Adrenal gland (tissue), 12 donors: Measurements from ENCODE around the gene ERN1. TPM values are rescaled to one million over a fixed set of nuclear protein-coding genes. Genes with fewer than 3 reads are reported as not detected.
A peak's percentile ranks its signal among the peaks of the same experiment; 100 is the strongest.
"Not testable (repeated sequence)": the region's sequence is repeated elsewhere in the genome, so short reads cannot be mapped to it uniquely, and the experiment has no call there.

Experiments
- DNase-seq, 7 donors: peaks; one replicate each; pipeline ENCODE4 v3.0.0-alpha.2; 2019 to 2020
- H3K27ac ChIP-seq, 5 donors: fragments of 200-600 bp; sonication (generic) in 4 of 5; 1 replicate in 3 of 5; 2 replicates in 2 of 5; pipeline versions ENCODE4 v1.5.1 to v1.8.0; 2016 to 2020; ENCODE audit warnings: mild to moderate bottlenecking in 1 of 5
- H3K27me3 ChIP-seq: fragments of 200-600 bp; 2 replicates; pipeline ENCODE4 v1.8.0; 2021
- H3K36me3 ChIP-seq, 2 donors: fragments of 200-600 bp; replicated peaks in 1 of 2; 1 replicate in 1 of 2; 2 replicates in 1 of 2; pipeline versions ENCODE4 v1.5.1 to v1.8.0; 2018 to 2022
- H3K4me1 ChIP-seq, 2 donors: fragments of 200-600 bp; replicated peaks in 1 of 2; 1 replicate in 1 of 2; 2 replicates in 1 of 2; pipeline versions ENCODE4 v1.5.1 to v1.8.0; 2018 to 2021
- H3K4me3 ChIP-seq, 4 donors: fragments of 200-600 bp; sonication (generic) in 3 of 4; one replicate each; pipeline ENCODE4 v1.5.1; 2016 to 2018
- H3K9me3 ChIP-seq, 3 donors: fragments of 200-600 bp; sonication (generic) in 1 of 3; replicated peaks in 1 of 3; 1 replicate in 2 of 3; 2 replicates in 1 of 3; pipeline versions ENCODE4 v1.5.1 to v1.8.0; 2016 to 2021
- CTCF ChIP-seq, 6 experiments: fragments of 450-650 bp in 4 of 6; fragments of 200-600 bp in 2 of 6; sonication (generic) in 1 of 6; IDR thresholded peaks; 1 replicate in 5 of 6; 2 replicates in 1 of 6; pipeline versions ENCODE4 v1.5.1 to v1.8.0; 2016 to 2021; ENCODE audit warnings: antibody characterized with exemption in 6 of 6, mild to moderate bottlenecking in 2 of 6, moderate library complexity in 1 of 6
- POLR2A ChIP-seq, 2 donors: fragments of 450-650 bp; IDR thresholded peaks; one replicate each; pipeline ENCODE4 v1.6.1; 2017; ENCODE audit warnings: antibody characterized with exemption in 2 of 2, mild to moderate bottlenecking in 2 of 2, moderate library complexity in 1 of 2
- WGBS, 4 donors: extraction: QIAGEN DNeasy Blood & Tissue Kit in 2 of 4; methylation state at CpG; one replicate each; pipeline versions ENCODE4 v1.1.5 to v1.1.7; 2013 to 2017; 5-methylcytosine and 5-hydroxymethylcytosine counted together
- intact Hi-C, 2 donors: fragments of 100-400 bp; cut with DNase I; formaldehyde crosslinking; loops; one replicate each; pipeline versions ENCODE4 v1.14.1 to v1.15.0; 2022 to 2023
- polyA plus RNA-seq, 3 donors: library from polyadenylated mRNA; stranded (reverse); fragments of 200-250 nt in 2 of 3; fragments of 350-450 nt in 1 of 3; fragmentation: Illumina TruSeq in 1 of 3; extraction: RNeasy Lipid Tissue Mini Kit (QIAGEN cat#74804) in 1 of 3; gene quantifications; one replicate each; pipeline ENCODE4 v1.2.3, GENCODE V29; 2013 to 2014
- total RNA-seq, 9 donors: library from RNA; depleted of rRNA in 4 of 9; stranded (reverse); fragments of >200 nt in 4 of 9; fragments of 120-200 nt in 1 of 9; fragmentation: NEBNext Ultra II Directional in 1 of 9; extraction: Animal tissue kit (Norgen Biotek cat#: 25700) in 1 of 9; gene quantifications; one replicate each; pipeline versions ENCODE4 v1.1.0 to v1.2.4, GENCODE V29; 2013 to 2023
- donor health status: healthy with polysubstance abuse.
- donor health status: Bipolar disorder and iron deficiency.
- donor health status: DM: yes; HTN: yes; CAD: no.
- donor health status: DM: no; HTN: no; CAD: no.
- donor health status: DM: no; HTN: no; CAD: no.
- donor health status: DM: yes; HTN: yes; CAD: no.

ERN1 gene
- total and polyA plus RNA-seq, 12 donors: 31.9 to 205 (median 63.1) TPM

GRCh38 chr17:64172510-64172909, 42.6 kb upstream of the ERN1 start:
- H3K27ac ChIP-seq: no peak overlapping the region
- no peak for TF ChIP-seq POLR2A (IDR thresholded peaks at IDR 0.05)
- no peak for TF ChIP-seq CTCF (IDR thresholded peaks at IDR 0.05)
- H3K36me3 ChIP-seq: peaks cover 0 to 14% of the 10 kb centered on the region in 2 donors
- no peaks in the 10 kb centered on the region for H3K27me3 ChIP-seq
- no peak overlapping the region for H3K4me3 ChIP-seq
- WGBS, 4 donors: 60 to 73% (median 67%) methylated on average over 3 of the region's 3 CpGs
- peak in 1 of 7 donors; percentile 43 for DNase-seq
- peaks cover 34 to 36% of the 10 kb centered on the region in 2 donors for H3K4me1 ChIP-seq
- H3K9me3 ChIP-seq: no peaks in the 10 kb centered on the region
- intact Hi-C loops: no loop called here

- Histone ChIP-seq H3K27me3 (no peaks in the 10 kb centered on the region), H3K27ac (no peak overlapping the region), H3K4me1 (peaks cover 20 to 23% of the 10 kb centered on the region in 2 donors), H3K36me3 (peaks cover 0 to 14% of the 10 kb centered on the region in 2 donors), H3K4me3 (no peak overlapping the region), H3K9me3 (no peaks in the 10 kb centered on the region)
- TF ChIP-seq CTCF (IDR thresholded peaks at IDR 0.05) (no peak), POLR2A (IDR thresholded peaks at IDR 0.05) (no peak)
- intact Hi-C loops: no loop called here
- peak in 1 of 7 donors; percentile 40 for DNase-seq
- WGBS, 4 donors: 92 to 95% (median 94%) methylated on average over 8 of the region's 8 CpGs
Measured at GRCh38 chr17:64171041-64171440, 41.1 kb upstream of the ERN1 start.

GRCh38 chr17:64170286-64170685, 40.3 kb upstream of the ERN1 start:
- Histone ChIP-seq H3K36me3 (peaks cover 0 to 14% of the 10 kb centered on the region in 2 donors), H3K27ac (no peak overlapping the region), H3K4me3 (no peak overlapping the region), H3K9me3 (no peaks in the 10 kb centered on the region), H3K27me3 (no peaks in the 10 kb centered on the region), H3K4me1 (peaks cover 12 to 15% of the 10 kb centered on the region in 2 donors)
- 95 to 99% (median 98%) methylated on average over 4 of the region's 4 CpGs for WGBS, 4 donors
- TF ChIP-seq CTCF (IDR thresholded peaks at IDR 0.05) (no peak), POLR2A (IDR thresholded peaks at IDR 0.05) (no peak)
- DNase-seq: no peak
- intact Hi-C loops: no loop called here

GRCh38 chr17:64167666-64168065, 37.7 kb upstream of the ERN1 start:
- H3K4me3 ChIP-seq, H3K27ac ChIP-seq, intact Hi-C loops, H3K9me3 ChIP-seq, H3K27me3 ChIP-seq, H3K4me1 ChIP-seq: not testable (repeated sequence)
- DNase-seq: peak in 1 of 7 donors; percentile 40
- 89 to 93% (median 91%) methylated on average over 3 of the region's 3 CpGs for WGBS, 4 donors
- peaks cover 0 to 14% of the 10 kb centered on the region in 2 donors for H3K36me3 ChIP-seq

DNA sequence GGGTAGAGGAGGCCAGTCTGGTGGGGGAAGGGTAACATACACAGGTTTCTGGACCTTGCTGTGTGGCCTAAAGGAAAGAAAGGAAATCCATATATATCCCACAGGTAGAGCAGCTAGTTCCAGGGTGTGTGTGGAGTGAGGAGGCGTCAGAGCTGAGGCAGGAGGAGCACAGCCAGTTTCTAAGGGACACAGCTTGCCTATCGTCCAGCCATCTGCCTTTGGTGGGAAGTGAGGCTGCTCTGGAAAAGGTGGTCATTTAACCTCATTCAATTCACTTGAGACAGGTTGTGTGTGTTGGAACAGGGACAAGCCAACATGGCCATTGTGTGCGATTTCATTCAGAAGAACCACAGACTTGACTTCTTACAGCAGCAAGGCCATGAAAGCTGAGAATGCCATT, 36.9 kb upstream of the ERN1 start:
- no peaks in the 10 kb centered on the region for H3K27me3 ChIP-seq
- H3K9me3 ChIP-seq: no peaks in the 10 kb centered on the region
- H3K27ac ChIP-seq: no peak overlapping the region
- intact Hi-C loops: no loop called here
- peaks cover 0 to 14% of the 10 kb centered on the region in 2 donors for H3K36me3 ChIP-seq
- TF ChIP-seq POLR2A (IDR thresholded peaks at IDR 0.05) (no peak), CTCF (IDR thresholded peaks at IDR 0.05) (no peak)
- H3K4me3 ChIP-seq: no peak overlapping the region
- 95 to 100% (median 97%) methylated on average over 3 of the region's 3 CpGs for WGBS, 4 donors
- DNase-seq: no peak
- H3K4me1 ChIP-seq: no peaks in the 10 kb centered on the region
